ENCODE data around the gene EPC1.

GRCh38 chr10:32269343-32270100, 77.4 kb downstream of the EPC1 start:
- TF ChIP-seq, protein P1, sequence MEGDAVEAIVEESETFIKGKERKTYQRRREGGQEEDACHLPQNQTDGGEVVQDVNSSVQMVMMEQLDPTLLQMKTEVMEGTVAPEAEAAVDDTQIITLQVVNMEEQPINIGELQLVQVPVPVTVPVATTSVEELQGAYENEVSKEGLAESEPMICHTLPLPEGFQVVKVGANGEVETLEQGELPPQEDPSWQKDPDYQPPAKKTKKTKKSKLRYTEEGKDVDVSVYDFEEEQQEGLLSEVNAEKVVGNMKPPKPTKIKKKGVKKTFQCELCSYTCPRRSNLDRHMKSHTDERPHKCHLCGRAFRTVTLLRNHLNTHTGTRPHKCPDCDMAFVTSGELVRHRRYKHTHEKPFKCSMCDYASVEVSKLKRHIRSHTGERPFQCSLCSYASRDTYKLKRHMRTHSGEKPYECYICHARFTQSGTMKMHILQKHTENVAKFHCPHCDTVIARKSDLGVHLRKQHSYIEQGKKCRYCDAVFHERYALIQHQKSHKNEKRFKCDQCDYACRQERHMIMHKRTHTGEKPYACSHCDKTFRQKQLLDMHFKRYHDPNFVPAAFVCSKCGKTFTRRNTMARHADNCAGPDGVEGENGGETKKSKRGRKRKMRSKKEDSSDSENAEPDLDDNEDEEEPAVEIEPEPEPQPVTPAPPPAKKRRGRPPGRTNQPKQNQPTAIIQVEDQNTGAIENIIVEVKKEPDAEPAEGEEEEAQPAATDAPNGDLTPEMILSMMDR (IDR thresholded peaks at IDR 0.05): no peak
- TF ChIP-seq EZH2phosphoT487 (IDR thresholded peaks at IDR 0.05): no peak

All from neural progenitor cell (in vitro differentiated cells).